ENCODE measurements around the gene TXNDC8. TPM values are rescaled to one million over a fixed set of nuclear protein-coding genes. Genes with fewer than 3 reads are reported as not detected.

TXNDC8 gene
- total and polyA plus RNA-seq, 12 donors = not detected

GRCh38 chr9:110309681-110310080 lies 28.0 kb downstream of the TXNDC8 start:
- 57 to 75% (median 66%) methylated on average over 1 of the region's 1 CpG for WGBS, 4 donors
- no peak for TF ChIP-seq POLR2A (IDR thresholded peaks at IDR 0.05)
- no peak for TF ChIP-seq CTCF (IDR thresholded peaks at IDR 0.05)
- Histone ChIP-seq H3K36me3 (replicated peaks in 1 of 2) (no peaks in the 10 kb centered on the region), H3K27ac (no peak overlapping the region), H3K4me1 (replicated peaks in 1 of 2) (no peaks in the 10 kb centered on the region), H3K27me3 (no peaks in the 10 kb centered on the region), H3K9me3 (replicated peaks in 1 of 3) (peaks cover 0 to 9% (median 0%) of the 10 kb centered on the region in 3 donors), H3K4me3 (no peak overlapping the region)
- intact Hi-C loops (cut with DNase I) = no loop called here
- no peak for DNase-seq

- Histone ChIP-seq H3K27ac (no peak overlapping the region), H3K9me3 (replicated peaks in 1 of 3) (peaks cover 0 to 9% (median 0%) of the 10 kb centered on the region in 3 donors), H3K36me3 (replicated peaks in 1 of 2) (no peaks in the 10 kb centered on the region), H3K4me3 (no peak overlapping the region), H3K27me3 (no peaks in the 10 kb centered on the region), H3K4me1 (replicated peaks in 1 of 2) (no peaks in the 10 kb centered on the region)
- DNase-seq = no peak
- intact Hi-C loops (cut with DNase I) = no loop called here
- 20 to 35% (median 23%) methylated on average over 4 of the region's 4 CpGs for WGBS, 4 donors
- no peak for TF ChIP-seq CTCF (IDR thresholded peaks at IDR 0.05)
- TF ChIP-seq POLR2A (IDR thresholded peaks at IDR 0.05) = no peak
Observed at GRCh38 chr9:110308633-110309038, 29.0 kb downstream of the TXNDC8 start.

- Histone ChIP-seq H3K4me3 (no peak overlapping the region), H3K9me3 (replicated peaks in 1 of 3) (peaks cover 0 to 9% (median 0%) of the 10 kb centered on the region in 3 donors), H3K36me3 (replicated peaks in 1 of 2) (no peaks in the 10 kb centered on the region), H3K27me3 (no peaks in the 10 kb centered on the region), H3K27ac (no peak overlapping the region), H3K4me1 (replicated peaks in 1 of 2) (no peaks in the 10 kb centered on the region)
- intact Hi-C loops (cut with DNase I) = no loop called here
- no peak for DNase-seq
- 41 to 57% (median 53%) methylated on average over 1 of the region's 1 CpG for WGBS, 4 donors
- TF ChIP-seq POLR2A (IDR thresholded peaks at IDR 0.05) (no peak), CTCF (IDR thresholded peaks at IDR 0.05) (no peak)
Observed at GRCh38 chr9:110307191-110307590, 30.5 kb downstream of the TXNDC8 start.

GRCh38 chr9:110303133-110303532 lies 34.5 kb downstream of the TXNDC8 start:
- 52 to 93% (median 64%) methylated on average over 1 of the region's 1 CpG for WGBS, 4 donors
- intact Hi-C loops (cut with DNase I) = no loop called here
- no peak for TF ChIP-seq POLR2A (IDR thresholded peaks at IDR 0.05)
- TF ChIP-seq CTCF (IDR thresholded peaks at IDR 0.05) = no peak
- no peaks in the 10 kb centered on the region for H3K4me1 ChIP-seq (replicated peaks in 1 of 2)
- no peaks in the 10 kb centered on the region for H3K36me3 ChIP-seq (replicated peaks in 1 of 2)
- H3K9me3 ChIP-seq (replicated peaks in 1 of 3) = no peaks in the 10 kb centered on the region
- H3K4me3 ChIP-seq = no peak overlapping the region
- H3K27me3 ChIP-seq = no peaks in the 10 kb centered on the region
- H3K27ac ChIP-seq = no peak overlapping the region
- DNase-seq = no peak
